T-helper 17 cell (primary cell): ENCODE measurements around the gene PLCB2. TPM values are rescaled to one million over a fixed set of nuclear protein-coding genes. Genes with fewer than 3 reads are reported as not detected.

Experiments
- ATAC-seq: fragments of 150-1000 bp; cut with Tn5 transposase; 2 replicates; pipeline ENCODE4 v1.10.0; 2021; ENCODE audit warnings: mild to moderate bottlenecking, moderate library complexity
- DNase-seq, 3 donors: peaks; one replicate each; pipeline versions ENCODE4 v3.0.0 to v3.0.0-alpha.2; 2020 to 2021
- H3K9me3 ChIP-seq: one replicate; pipeline ENCODE4 v1.7.0; 2013; ENCODE audit warnings: low read length, mild to moderate bottlenecking; ENCODE audit not compliant: control insufficient read depth, poor library complexity, severe bottlenecking
- H3K27ac Mint-ChIP-seq: one replicate; pipeline ENCODE4 v1.8.0; 2022; ENCODE audit warnings: mild to moderate bottlenecking, moderate library complexity, mixed read lengths
- H3K27me3 Mint-ChIP-seq: one replicate; pipeline ENCODE4 v1.8.0; 2022; ENCODE audit warnings: mixed read lengths
- H3K36me3 Mint-ChIP-seq: one replicate; pipeline ENCODE4 v1.8.0; 2022; ENCODE audit warnings: low read depth, mixed read lengths
- H3K4me1 Mint-ChIP-seq: one replicate; pipeline ENCODE4 v1.8.0; 2022; ENCODE audit warnings: mild to moderate bottlenecking, mixed read lengths
- H3K4me3 Mint-ChIP-seq: one replicate; pipeline ENCODE4 v1.8.0; 2022; ENCODE audit warnings: mild to moderate bottlenecking, moderate library complexity, mixed read lengths
- total RNA-seq, 4 donors: library from RNA in 2 of 4; stranded (reverse) in 2 of 4; gene quantifications; one replicate each; pipeline ENCODE4 v1.2.3 and lab custom pipeline; 2022 to 2026

PLCB2 gene
- total RNA-seq, 2 donors from 2014 or later = 228 to 238 TPM

DNA sequence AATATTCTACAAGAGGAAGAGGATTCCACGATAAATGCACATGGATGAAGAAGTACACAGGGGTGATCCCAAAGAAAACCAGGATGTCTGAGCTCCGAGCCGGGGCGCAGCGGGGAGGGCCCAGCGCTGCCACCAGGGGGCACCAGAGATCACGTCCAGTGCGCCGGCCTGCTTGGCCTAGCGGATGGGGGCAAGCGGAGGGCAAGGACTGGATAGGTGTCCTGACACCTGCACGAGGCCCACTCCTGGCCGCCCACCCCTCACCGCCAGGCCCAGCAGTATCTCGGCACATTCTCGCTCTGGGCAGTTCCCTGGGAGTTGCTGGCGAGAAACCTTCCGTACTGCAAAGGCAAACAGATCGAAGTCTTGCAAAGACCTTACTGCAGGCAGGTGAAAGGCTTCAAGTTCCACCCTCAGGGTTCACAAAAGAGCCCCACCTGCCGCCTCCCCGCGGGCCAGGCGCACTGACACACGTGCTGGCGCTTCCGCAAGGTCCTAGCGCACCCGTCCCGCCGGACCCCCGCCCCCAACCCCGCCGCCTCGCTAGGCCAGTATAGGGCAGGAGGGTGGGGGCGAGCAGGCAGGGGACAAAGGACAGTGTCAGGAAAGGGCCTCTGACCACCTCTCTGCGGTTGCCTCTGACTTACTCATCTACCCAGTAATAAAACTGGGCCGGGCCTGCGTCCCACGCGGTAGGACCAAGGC, 28.1 kb downstream of the PLCB2 start:
- no peaks in the 10 kb centered on the region for H3K9me3 ChIP-seq
- ATAC-seq (peak; percentile 32), DNase-seq (peak; percentile 54 to 72 (median 68))
- H3K27me3 Mint-ChIP-seq = peaks cover 48% of the 10 kb centered on the region
- no peak overlapping the region for H3K27ac Mint-ChIP-seq
- H3K4me3 Mint-ChIP-seq = no peak overlapping the region
- H3K4me1 Mint-ChIP-seq = peaks cover 11% of the 10 kb centered on the region
- H3K36me3 Mint-ChIP-seq = no peaks in the 10 kb centered on the region

- Mint-ChIP-seq H3K4me1 (peaks cover 12% of the 10 kb centered on the region), H3K27ac (no peak overlapping the region), H3K36me3 (no peaks in the 10 kb centered on the region), H3K4me3 (no peak overlapping the region), H3K27me3 (peaks cover 48% of the 10 kb centered on the region)
- no peak for ATAC-seq
- H3K9me3 ChIP-seq = no peaks in the 10 kb centered on the region
- no peak for DNase-seq
Observed at GRCh38 chr15:40278026-40278425, 29.7 kb downstream of the PLCB2 start.

GRCh38 chr15:40277471-40277870, 30.3 kb downstream of the PLCB2 start:
- Mint-ChIP-seq H3K36me3 (no peaks in the 10 kb centered on the region), H3K27ac (no peak overlapping the region), H3K4me1 (peaks cover 12% of the 10 kb centered on the region), H3K4me3 (no peak overlapping the region), H3K27me3 (peaks cover 48% of the 10 kb centered on the region)
- no peak for ATAC-seq
- no peak for DNase-seq
- H3K9me3 ChIP-seq = no peaks in the 10 kb centered on the region

DNA sequence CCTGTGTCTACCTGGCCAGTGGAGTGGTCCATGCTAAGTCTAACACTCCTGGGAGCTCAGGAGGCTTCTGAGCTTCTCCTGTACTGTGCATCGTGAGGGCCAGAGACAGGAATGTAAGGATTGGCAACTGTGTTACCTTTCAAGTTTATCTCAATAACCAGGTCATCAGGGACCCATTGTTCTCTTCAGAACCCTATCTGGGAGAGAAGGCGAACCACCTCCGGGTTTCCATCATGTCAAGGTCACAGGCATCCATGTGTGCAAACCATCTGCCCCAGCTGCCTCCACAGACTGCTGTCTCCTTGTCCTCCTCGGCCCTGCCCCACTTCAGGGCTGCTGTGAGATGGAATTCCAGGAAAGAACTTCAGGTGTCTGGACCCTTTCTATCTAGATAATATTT, 30.8 kb downstream of the PLCB2 start:
- no peaks in the 10 kb centered on the region for H3K36me3 Mint-ChIP-seq
- no peaks in the 10 kb centered on the region for H3K9me3 ChIP-seq
- ATAC-seq (no peak), DNase-seq (no peak)
- no peak overlapping the region for H3K4me3 Mint-ChIP-seq
- no peak overlapping the region for H3K27ac Mint-ChIP-seq
- peaks cover 48% of the 10 kb centered on the region for H3K27me3 Mint-ChIP-seq
- peaks cover 12% of the 10 kb centered on the region for H3K4me1 Mint-ChIP-seq

DNA sequence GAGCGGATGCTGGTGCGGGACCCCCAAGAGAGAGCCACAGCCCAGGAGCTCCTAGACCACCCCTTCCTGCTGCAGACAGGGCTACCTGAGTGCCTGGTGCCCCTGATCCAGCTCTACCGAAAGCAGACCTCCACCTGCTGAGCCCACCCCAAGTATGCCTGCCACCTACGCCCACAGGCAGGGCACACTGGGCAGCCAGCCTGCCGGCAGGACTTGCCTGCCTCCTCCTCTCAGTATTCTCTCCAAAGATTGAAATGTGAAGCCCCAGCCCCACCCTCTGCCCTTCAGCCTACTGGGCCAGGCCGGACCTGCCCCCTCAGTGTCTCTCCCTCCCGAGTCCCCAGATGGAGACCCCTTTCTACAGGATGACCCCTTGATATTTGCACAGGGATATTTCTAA, 31.8 kb downstream of the PLCB2 start:
- DNase-seq = no peak
- Mint-ChIP-seq H3K27me3 (peaks cover 44% of the 10 kb centered on the region), H3K4me1 (peaks cover 12% of the 10 kb centered on the region), H3K36me3 (no peaks in the 10 kb centered on the region), H3K4me3 (no peak overlapping the region), H3K27ac (no peak overlapping the region)
- H3K9me3 ChIP-seq = no peaks in the 10 kb centered on the region
- ATAC-seq = no peak

GRCh38 chr15:40275523-40275922, 32.2 kb downstream of the PLCB2 start:
- Mint-ChIP-seq H3K4me1 (peaks cover 12% of the 10 kb centered on the region), H3K27ac (no peak overlapping the region), H3K36me3 (no peaks in the 10 kb centered on the region), H3K4me3 (no peak overlapping the region), H3K27me3 (peaks cover 40% of the 10 kb centered on the region)
- no peak for ATAC-seq
- no peaks in the 10 kb centered on the region for H3K9me3 ChIP-seq
- no peak for DNase-seq

- peak; percentile 74 to 93 (median 80) for DNase-seq
- peaks cover 33% of the 10 kb centered on the region for H3K27me3 Mint-ChIP-seq
- peak; percentile 90 for ATAC-seq
- H3K9me3 ChIP-seq = no peaks in the 10 kb centered on the region
- H3K4me1 Mint-ChIP-seq = peaks cover 12% of the 10 kb centered on the region
- H3K27ac Mint-ChIP-seq = no peak overlapping the region
- no peak overlapping the region for H3K4me3 Mint-ChIP-seq
- H3K36me3 Mint-ChIP-seq = no peaks in the 10 kb centered on the region
Observed at GRCh38 chr15:40274350-40275274, 33.1 kb downstream of the PLCB2 start.

GRCh38 chr15:40273428-40273827, 34.3 kb downstream of the PLCB2 start:
- Mint-ChIP-seq H3K27me3 (peaks cover 22% of the 10 kb centered on the region), H3K27ac (no peak overlapping the region), H3K4me1 (peaks cover 7% of the 10 kb centered on the region), H3K4me3 (no peak overlapping the region), H3K36me3 (no peaks in the 10 kb centered on the region)
- ATAC-seq (no peak), DNase-seq (no peak)
- H3K9me3 ChIP-seq = no peaks in the 10 kb centered on the region

DNA sequence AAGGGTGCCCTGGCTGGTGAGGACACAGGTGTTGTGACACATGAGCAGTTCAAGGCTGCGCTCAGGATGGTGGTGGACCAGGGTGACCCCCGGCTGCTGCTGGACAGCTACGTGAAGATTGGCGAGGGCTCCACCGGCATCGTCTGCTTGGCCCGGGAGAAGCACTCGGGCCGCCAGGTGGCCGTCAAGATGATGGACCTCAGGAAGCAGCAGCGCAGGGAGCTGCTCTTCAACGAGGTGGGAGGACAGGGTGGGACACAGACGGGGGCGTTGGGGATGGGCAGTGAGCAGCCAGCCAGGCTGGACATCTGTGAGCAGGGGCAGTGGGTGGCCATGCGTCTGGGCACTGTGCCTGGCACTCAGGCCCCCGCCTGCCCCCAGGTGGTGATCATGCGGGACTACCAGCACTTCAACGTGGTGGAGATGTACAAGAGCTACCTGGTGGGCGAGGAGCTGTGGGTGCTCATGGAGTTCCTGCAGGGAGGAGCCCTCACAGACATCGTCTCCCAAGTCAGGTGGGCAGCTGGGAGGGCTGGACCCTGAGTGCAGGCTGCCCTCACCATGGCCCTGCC, 35.2 kb downstream of the PLCB2 start:
- no peaks in the 10 kb centered on the region for H3K36me3 Mint-ChIP-seq
- peaks cover 15% of the 10 kb centered on the region for H3K27me3 Mint-ChIP-seq
- H3K4me1 Mint-ChIP-seq = peaks cover 4% of the 10 kb centered on the region
- H3K9me3 ChIP-seq = no peaks in the 10 kb centered on the region
- H3K27ac Mint-ChIP-seq = no peak overlapping the region
- H3K4me3 Mint-ChIP-seq = no peak overlapping the region
- DNase-seq (no peak), ATAC-seq (no peak)

DNA sequence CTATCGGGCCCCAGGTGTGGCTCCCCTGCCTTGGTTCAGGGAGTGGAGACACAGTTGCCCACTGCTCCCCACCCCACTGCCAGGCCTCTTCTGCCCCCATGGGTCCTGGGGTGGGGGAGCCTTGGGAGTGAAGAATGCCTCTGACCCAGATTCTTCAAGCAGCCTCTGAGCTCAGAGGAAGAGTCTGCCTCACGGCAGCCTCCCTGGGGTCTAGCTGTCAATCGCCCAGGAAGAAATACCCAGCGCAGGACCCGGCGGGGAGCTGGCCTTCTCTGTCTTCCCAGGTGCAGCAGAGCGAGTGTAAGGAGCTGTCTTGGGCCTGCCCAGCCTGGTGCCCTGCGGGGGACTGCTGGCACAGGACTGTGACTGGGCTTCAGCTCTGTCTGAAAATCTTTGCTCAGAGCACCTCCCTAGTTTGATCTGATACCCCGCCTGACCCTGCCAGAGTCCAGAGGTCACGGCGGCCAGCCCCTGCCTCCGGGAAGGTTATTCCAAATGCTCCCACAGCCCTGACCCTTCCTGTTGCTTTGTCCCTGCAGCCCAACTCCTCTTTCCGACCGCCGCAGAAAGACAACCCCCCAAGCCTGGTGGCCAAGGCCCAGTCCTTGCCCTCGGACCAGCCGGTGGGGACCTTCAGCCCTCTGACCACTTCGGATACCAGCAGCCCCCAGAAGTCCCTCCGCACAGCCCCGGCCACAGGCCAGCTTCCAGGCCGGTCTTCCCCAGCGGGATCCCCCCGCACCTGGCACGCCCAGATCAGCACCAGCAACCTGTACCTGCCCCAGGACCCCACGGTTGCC, 35.9 kb downstream of the PLCB2 start:
- Mint-ChIP-seq H3K27ac (no peak overlapping the region), H3K36me3 (no peaks in the 10 kb centered on the region), H3K4me3 (no peak overlapping the region), H3K27me3 (peaks cover 8% of the 10 kb centered on the region), H3K4me1 (peaks cover 4% of the 10 kb centered on the region)
- no peak for DNase-seq
- no peak for ATAC-seq
- no peaks in the 10 kb centered on the region for H3K9me3 ChIP-seq

DNA sequence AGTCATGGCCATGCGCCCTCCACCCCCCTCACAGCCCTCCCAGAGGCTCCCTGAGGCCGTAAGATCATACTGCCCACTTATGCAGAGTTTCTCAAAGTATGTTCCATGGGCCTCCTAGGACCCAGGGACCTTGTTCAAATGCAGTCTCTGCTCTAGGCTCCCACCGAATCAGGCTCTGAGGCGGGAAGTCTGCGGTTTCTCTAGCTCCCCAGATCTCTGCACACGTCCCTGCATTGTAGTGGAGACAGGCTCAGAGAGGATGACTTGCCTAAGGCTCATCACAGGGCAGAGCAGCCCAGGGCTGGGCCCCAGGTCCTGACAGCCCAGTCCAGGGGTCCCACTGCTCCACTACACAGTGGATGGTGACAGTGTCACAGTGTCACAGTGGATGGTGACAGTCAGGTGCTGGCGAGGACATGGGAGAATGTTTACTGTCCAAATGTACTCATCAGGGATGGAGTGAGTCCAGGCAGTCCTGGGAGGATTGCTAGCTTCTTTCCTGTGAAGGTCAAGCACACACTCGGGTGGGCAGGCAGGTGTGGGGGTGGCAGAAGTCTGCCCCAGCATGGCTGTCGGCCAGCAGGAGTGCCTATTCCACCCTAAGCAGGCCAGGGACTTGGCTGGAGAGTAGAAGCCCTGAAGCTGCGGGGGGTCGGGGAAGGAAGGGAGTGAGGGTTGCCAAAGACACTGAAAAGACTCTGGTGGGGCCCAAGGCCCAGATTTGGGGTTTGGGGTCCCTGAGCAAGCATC, 37.3 kb downstream of the PLCB2 start:
- Mint-ChIP-seq H3K27me3 (no peaks in the 10 kb centered on the region), H3K27ac (no peak overlapping the region), H3K4me1 (peaks cover 4% of the 10 kb centered on the region), H3K4me3 (no peak overlapping the region), H3K36me3 (no peaks in the 10 kb centered on the region)
- H3K9me3 ChIP-seq = no peaks in the 10 kb centered on the region
- no peak for DNase-seq
- ATAC-seq = no peak

- Mint-ChIP-seq H3K4me1 (peaks cover 1% of the 10 kb centered on the region), H3K4me3 (no peak overlapping the region), H3K27me3 (no peaks in the 10 kb centered on the region), H3K36me3 (no peaks in the 10 kb centered on the region), H3K27ac (no peak overlapping the region)
- DNase-seq = no peak
- ATAC-seq = no peak
- H3K9me3 ChIP-seq = no peaks in the 10 kb centered on the region
Observed at GRCh38 chr15:40269604-40270003, 38.1 kb downstream of the PLCB2 start.
